Measurements from ENCODE around the gene ST3GAL3. TPM values are rescaled to one million over a fixed set of nuclear protein-coding genes. Genes with fewer than 3 reads are reported as not detected.

ST3GAL3 gene
- total and polyA plus RNA-seq, 2 of the 13 experiments (the other 11 are each of a cell fraction or from before 2014, with no cell fraction given) = 5.1 to 8.1 TPM

- TF ChIP-seq, protein P1, sequence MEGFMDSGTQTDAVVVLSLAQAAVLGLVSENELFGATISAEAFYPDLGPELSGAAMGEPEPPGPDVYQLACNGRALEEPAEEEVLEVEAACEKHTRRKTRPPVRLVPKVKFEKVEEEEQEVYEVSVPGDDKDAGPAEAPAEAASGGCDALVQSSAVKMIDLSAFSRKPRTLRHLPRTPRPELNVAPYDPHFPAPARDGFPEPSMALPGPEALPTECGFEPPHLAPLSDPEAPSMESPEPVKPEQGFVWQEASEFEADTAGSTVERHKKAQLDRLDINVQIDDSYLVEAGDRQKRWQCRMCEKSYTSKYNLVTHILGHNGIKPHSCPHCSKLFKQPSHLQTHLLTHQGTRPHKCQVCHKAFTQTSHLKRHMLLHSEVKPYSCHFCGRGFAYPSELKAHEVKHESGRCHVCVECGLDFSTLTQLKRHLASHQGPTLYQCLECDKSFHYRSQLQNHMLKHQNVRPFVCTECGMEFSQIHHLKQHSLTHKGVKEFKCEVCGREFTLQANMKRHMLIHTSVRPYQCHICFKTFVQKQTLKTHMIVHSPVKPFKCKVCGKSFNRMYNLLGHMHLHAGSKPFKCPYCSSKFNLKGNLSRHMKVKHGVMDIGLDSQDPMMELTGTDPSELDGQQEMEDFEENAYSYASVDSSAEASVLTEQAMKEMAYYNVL (CRISPR knock-in tag; IDR thresholded peaks at IDR 0.05; ENCODE audit: borderline replicate concordance) = peak; percentile 50; the same call in 1 of the 2 replicates
- TF ChIP-seq ZNF234 (CRISPR knock-in tag; conservative IDR thresholded peaks at IDR 0.05) = no peak
- peak; percentile 61; the same call in 1 of the 2 replicates for TF ChIP-seq ZBTB20 (CRISPR knock-in tag; IDR thresholded peaks at IDR 0.05; ENCODE audit: borderline replicate concordance, low read depth)
- 0 out of 2 replicates have a peak, but pooled peaks have one; percentile 20 for TF ChIP-seq ZNF792 (CRISPR knock-in tag; IDR thresholded peaks at IDR 0.05)
- no peak for TF ChIP-seq ZBTB3 (CRISPR knock-in tag; IDR thresholded peaks at IDR 0.05; ENCODE audit: borderline replicate concordance, low read depth)
- 0 out of 2 replicates have a peak, but pooled peaks have one; percentile 52 for TF ChIP-seq HIVEP1 (CRISPR knock-in tag; IDR thresholded peaks at IDR 0.05)
- no peak for TF ChIP-seq TCF7L2 (IDR thresholded peaks at IDR 0.05; ENCODE audit: low read depth, low read length)
- TF ChIP-seq EZH2 (conservative IDR thresholded peaks at IDR 0.05; ENCODE audit: low read depth, low read length) = no peak
- TF ChIP-seq SNAPC2 (CRISPR knock-in tag; IDR thresholded peaks at IDR 0.05) = no peak
- TF ChIP-seq HNF1A (IDR thresholded peaks at IDR 0.05; ENCODE audit: low read depth) = no peak
- peak; percentile 57; the same call in 1 of the 2 replicates for TF ChIP-seq HNF1A (CRISPR knock-in tag; IDR thresholded peaks at IDR 0.05; ENCODE audit: borderline replicate concordance)
- no peak; the same call in 1 of the 2 replicates for TF ChIP-seq CAMTA2 (CRISPR knock-in tag; IDR thresholded peaks at IDR 0.05; ENCODE audit: borderline replicate concordance)
- no peak for TF ChIP-seq PREB (CRISPR knock-in tag; IDR thresholded peaks at IDR 0.05)
- TF ChIP-seq PITX1 (CRISPR knock-in tag; IDR thresholded peaks at IDR 0.05) = peak; percentile 75
- TF ChIP-seq ARID4A (CRISPR knock-in tag; IDR thresholded peaks at IDR 0.05; ENCODE audit: borderline replicate concordance) = peak; percentile 84
- TF ChIP-seq U2AF1 (optimal IDR thresholded peaks at IDR 0.05; ENCODE audit: low read depth, low read length) = peak; percentile 49
- TF ChIP-seq ZSCAN31 (CRISPR knock-in tag; IDR thresholded peaks at IDR 0.05; ENCODE audit: low read depth) = peak; percentile 54; the same call in 1 of the 2 replicates
These were observed at the start of gene ST3GAL3 (continued) for GRCh38 chr1:43707190-43708001.

All from HepG2 (cell line).